Cardiac septum (tissue), 1 donor: ENCODE data around the gene PLXND1. TPM values are rescaled to one million over a fixed set of nuclear protein-coding genes. Genes with fewer than 3 reads are reported as not detected.

Source experiments
- DNase-seq: peaks from one replicate; pipeline ENCODE4 v3.0.0-alpha.2; 2020; ENCODE audit warnings: low spot score
- intact Hi-C: fragments of 100-400 bp; cut with DNase I; formaldehyde crosslinking; loops from one replicate; pipeline ENCODE4 v1.14.0; 2022
- total RNA-seq: library from RNA; stranded (reverse); fragmentation: NEBNext Ultra II Directional; extraction: Animal tissue kit (Norgen Biotek cat#: 25700); gene quantifications from one replicate; pipeline ENCODE4 v1.2.1, GENCODE V29; 2021
- donor health status: DM: no; HTN: no; CAD: no.

The PLXND1 gene
- total RNA-seq, 1 donor from 2014 or later: 54.8 TPM

DNA sequence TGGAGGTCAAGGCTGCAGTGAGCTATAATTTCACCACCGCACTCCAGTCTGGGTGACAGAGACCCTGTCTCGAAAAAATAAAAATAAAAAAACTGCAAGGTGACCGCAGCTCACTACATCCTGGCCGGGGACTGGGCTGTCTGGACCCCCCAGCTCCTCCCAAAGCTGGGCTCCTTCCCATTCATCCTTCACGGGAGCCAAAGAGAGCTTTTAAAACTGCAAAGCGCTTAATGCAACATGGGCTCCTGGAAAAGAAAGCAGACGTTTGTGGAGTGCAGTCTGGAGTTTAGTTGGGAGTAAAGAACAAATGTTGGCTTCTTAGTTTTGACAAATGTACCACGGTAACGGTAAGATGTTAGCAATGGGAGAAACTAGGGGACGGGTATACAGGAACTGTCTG, 12.1 kb downstream of the PLXND1 start:
- intact Hi-C loops: loop anchor here (2.0 kb wide), 1 partner anchor 34 kb away; no protein-coding TSS in a partner anchor
- no peak for DNase-seq

DNA sequence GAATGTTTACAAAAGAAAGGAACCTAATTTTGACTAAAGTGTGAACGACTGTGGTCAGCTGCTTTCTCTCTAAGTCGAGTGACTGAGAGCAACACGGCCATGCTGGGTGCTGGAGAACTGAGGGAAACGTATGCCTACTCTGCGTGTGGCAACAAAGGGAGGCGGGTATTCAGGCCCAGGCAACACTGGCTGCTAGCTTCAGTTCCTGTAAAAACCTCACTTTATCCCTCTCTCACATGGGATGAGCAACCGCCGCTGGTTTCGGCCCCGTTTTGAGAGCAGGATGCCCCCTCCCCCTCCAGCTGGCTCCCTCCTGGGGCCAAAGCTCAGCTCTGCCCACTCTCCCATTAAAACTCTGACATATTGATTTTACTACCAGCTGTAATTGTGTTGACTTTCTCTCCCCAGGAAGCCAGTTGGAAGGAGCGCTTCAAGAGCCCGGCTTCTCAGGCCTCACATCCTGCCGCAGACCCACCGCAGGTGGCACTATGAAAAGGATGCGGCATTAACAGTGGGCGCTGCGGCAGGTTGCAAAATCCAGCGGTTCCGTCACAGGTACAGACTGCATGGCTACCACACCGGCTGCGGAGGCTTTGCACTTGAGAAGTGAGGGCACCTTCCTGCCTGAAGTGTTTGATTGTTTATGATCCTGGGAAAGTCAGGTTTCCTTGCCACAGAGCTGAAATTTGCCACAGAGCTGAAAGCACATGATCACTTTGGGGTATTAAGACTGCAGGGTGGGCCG, 12.7 kb downstream of the PLXND1 start:
- intact Hi-C loops: loop anchor here (2.0 kb wide), 2 partner anchors 13 to 33 kb away; partner anchors contain the start of gene PLXND1
- DNase-seq: no peak

DNA sequence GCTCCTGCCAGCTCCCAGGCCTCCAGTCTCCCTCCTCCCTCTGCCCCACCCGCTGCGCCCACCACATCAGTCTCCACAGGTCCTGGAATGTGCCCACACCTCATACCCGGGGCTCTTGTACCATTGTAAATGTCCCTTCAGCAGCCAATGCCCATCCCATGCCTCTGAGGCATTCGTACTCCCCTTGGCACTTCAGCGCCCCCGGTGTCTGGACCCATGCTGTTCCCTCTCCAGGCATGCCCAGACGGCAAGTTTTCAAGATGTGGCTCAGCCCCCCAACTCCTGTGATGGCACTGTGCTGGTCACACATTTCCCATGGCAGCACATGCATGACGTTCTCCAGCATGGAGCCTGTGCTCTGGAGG, 13.3 kb downstream of the PLXND1 start:
- no peak for DNase-seq
- intact Hi-C loops: loop anchor here (2.0 kb wide), 1 partner anchor 14 kb away; the partner anchor contains the start of gene PLXND1

DNA sequence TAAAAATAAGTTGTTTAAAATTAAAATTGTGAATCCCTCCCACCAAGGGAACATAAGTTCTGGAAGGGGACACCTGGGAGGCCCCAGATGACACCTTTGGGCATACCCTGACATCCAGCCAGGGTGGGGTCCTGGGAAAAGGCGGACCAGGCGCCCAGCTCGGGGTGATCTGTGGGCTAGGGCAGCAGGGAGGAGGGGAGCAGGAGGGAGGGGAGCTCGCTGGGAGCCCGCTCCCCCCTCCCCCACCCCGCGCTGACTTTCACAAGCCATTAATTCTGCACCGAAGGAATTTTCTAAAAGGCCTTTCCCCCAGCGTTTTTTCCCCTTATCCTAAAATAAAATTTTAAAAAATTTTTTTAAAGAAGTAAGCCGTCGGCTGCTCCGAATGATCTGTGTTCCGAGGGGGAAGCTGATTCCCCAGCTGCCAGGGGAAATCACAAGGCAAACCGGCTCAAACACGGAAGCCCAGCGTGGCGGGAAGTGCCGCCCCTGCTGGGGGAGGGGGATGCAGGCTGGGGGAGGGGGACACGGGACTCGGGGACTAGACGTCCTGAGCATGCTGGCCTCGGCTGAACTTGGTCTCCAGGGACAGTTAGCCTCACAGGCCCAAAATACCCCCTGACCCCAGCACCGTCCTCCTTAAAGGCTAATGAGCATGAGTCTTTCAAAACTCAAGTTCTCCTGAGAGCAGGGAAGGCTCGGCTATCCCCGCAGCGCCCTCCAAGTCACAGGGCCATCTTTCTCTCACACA, 13.9 kb downstream of the PLXND1 start:
- intact Hi-C loops: loop anchor here (2.0 kb wide), 1 partner anchor 14 kb away; the partner anchor contains the start of gene PLXND1
- DNase-seq: peak; percentile 92

DNA sequence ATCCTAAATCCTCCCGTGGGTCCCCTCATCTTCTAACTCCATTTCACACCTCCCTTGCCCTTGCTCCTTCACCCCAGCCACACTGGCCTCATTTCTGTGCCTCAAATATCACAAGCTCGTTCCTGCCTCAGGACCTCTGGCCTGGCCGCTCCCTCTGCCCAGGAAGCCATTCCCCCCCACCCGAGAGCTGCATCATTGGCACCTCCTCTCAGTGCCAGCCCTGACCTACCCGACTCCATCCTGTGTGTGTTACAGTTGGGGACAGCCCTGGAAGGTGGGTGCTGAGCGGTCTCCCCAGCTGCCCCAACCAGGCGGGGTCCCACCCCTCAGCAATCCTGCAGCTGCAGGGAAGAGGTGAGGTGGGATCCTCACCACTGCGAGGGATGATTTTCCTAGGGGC, 14.5 kb downstream of the PLXND1 start:
- intact Hi-C loops: loop anchor here (2.0 kb wide), 1 partner anchor 15 kb away; the partner anchor contains the start of gene PLXND1
- DNase-seq: no peak

DNA sequence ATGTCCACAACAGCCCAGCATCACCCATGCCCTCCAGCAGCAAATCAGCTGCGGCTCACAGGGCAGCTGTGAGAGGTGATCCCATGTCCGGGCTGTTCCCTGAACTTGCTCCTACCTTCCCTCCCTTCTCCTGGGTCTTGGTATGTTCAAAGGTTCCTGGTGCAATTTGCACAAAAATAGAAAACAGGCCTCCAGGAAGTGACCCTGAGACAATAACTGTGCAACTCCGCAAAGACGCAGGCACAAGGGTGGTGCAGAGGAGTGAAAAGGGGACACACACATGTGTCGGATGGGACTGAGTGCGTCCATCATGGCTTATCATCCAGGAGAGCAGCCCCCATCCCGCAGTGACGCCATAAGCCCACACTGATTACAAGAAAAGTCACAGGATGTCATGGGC, 16.3 kb downstream of the PLXND1 start:
- intact Hi-C loops: no loop called here
- no peak for DNase-seq

DNA sequence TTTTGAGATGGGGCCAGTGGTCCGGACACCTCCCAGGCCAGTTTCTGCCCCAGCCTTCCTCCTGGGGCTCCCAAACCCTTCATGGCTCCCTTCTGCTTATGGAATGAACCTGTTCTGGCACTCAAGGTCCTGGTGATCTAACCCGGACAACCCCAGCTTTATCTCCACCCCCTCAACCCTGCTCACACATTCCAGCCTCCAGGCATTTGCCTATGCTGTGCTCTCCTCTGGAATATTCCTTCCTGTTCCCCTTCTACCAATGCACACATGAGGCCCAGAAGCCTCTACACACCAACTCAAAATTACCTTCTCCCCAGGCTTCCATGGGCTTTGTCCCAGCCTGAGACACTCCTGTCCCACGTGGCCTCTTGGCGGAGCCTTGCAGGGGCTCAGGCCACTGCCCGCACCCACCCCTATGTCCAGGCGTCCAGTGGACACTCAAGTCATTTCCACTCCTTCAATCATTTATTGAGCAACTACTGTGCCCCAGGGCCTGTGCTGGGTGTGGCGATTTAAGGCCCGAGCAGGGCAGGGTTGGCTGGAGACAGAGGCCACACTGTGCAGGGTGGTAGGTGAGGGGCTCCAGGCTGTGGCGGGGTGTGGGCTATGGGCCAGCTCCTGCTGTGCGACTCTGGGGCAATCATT, 18.8 kb downstream of the PLXND1 start:
- no peak for DNase-seq
- intact Hi-C loops: no loop called here

DNA sequence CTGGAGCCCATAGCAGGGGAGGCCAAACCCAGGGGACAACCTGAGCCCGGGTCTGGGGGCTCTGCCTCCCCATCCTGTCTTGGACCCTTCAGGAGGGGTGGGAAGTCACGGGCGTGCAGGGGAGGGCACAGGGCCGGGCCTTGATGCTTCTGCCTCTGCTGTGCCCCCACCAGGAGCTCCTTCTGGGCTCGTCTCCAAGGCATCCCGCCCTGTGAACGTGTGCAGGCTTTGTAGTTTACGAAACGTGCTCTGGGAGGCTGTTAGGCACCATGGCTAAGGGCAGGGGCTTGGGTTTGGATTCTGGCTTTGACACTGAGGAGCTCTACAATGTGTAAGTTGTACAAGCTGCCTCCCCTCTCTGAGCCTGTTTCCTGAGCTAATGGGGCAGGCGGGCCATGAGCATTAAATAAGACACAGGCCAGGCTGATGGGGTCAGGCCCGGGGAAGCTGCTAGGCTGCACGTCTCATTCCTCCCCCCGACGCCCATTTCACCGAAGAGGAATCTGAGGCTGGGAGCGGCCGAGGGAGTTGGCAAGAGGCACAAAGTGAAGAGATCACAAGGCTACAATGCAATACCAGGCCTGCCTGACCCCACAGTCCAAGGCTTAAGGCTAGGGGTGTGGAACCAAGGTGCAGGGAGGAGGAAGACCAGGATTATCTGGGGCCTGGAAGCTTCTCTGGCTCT, 19.6 kb downstream of the PLXND1 start:
- intact Hi-C loops: no loop called here
- no peak for DNase-seq

DNA sequence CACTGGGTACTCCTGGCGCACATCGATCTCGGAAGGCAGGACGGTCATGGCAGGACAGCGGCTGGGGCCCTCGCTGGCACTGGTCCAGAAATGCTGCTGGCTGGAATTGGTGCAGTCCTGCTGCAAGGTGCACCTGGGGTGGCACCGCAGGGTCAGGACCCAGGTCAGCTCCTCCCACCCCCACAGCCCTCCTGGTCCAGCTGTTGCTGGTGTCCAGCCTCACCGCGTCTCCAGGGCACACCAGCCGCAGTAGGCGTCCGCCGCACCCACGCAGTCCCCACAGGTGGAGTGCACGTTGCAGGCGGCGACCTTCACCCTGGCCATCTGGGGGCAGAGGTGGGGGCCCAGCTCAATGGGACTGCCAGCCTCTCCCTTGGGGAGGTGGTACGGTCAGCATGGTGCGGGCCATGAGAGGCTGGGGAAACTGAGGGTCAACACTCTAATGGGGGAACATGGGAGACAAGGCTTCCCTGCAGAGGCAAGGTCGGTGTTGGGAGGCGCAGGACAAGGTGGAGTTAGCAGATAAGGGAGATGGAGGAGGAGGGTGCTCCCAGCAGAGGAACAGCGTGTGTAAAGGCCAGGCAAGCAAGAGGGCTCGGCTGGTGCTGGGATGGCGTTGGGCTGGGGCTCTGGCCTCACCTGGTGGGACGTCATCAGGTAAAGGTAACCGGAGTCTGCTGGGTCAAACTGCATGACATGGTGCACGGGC, 20.4 kb downstream of the PLXND1 start:
- intact Hi-C loops: no loop called here
- no peak for DNase-seq

DNA sequence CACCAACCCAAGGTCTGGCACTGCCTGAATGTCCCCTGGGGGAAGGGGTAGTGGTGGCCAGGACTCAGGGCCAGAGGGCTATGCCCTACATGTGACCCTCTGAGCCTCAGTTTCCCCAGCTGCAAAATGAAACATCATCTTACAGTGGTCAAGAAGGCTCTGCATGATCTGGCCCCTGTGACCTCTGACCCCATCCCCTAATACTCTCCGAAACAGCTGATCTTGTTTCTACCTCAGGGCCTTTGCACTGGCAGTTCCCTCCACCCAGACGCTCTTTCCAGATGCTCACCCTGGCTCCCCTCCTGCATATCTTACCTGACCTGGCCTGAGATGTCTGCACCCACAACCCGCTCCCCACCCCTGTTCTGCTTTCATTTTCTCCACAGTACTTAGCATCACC, 21.8 kb downstream of the PLXND1 start:
- no peak for DNase-seq
- intact Hi-C loops: no loop called here

DNA sequence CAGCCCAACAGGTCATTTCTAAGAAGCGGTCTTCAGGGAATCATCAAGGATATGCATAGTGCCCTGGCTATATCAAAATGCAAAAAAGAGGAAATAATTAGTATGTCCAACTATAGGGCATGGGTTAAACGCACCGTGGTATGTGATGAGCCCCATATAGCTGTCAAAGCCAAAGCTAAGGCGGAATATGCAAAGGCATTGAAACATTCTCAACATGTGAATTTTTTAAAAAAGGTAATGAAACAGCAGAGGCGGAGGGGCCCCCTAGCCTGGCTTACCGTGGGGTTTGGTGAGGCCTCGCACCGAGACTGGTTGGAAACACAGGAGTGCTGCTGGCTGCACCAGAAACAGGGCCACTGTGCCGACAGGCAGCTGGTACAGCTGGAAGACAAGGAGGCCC, 23.2 kb downstream of the PLXND1 start:
- intact Hi-C loops: no loop called here
- DNase-seq: no peak

DNA sequence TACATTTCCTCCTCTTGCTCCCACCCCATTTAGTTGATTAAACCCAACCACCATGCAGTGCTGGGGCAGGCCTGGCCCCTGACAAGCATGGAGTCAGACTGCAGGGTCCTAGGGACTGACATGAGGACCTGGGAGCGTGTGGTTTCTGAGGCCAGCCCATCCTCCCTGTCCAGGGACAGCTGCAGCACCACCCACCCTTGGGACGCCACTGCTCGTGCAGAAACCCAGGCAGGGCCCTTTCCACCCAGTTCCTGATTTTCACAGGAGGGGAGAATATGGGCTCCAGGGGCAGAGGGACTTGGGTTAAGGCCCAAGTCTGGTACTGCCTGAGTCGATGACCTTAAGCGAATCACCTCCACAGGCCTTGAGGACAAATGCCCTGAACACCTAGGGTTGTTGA, 23.7 kb downstream of the PLXND1 start:
- no peak for DNase-seq
- intact Hi-C loops: no loop called here

DNA sequence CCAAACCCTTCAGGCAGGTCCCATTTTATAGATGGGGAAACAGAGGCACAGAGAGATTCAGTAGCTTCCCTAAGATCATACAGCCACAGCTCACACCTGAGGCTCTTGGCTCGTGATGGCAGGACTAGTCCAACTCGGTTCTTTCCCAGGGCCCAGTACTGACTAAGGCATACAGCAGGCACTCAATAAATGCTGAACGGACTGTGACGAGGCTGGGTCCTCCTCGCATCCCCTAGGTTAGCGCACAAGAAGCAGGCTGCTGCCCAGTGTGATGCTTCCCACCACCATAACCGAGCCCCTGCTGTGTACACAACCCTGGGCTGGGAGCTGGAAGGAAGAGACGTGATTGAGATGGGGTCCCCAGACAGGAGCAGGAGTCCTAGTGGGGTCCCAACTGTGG, 24.9 kb downstream of the PLXND1 start:
- intact Hi-C loops: no loop called here
- DNase-seq: no peak

DNA sequence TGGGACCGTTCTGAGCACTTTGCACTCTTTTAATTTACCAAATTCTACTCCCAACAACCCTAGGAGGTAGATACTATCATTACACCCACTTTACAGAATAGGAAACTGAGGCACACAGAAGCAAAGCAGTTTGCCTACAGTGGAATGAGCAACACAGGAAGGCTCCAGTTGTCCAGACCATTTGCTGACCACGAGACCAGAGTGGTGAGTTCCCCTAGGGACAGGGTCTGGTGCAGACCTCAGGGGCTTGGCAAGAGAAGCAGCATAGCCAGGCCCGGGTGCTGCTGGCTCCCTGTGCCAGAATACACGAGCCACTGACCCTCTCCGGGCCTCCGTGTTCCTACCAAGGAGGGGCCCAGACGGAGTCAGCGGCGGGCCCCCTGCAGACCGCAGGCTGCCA, 26.5 kb downstream of the PLXND1 start:
- intact Hi-C loops: no loop called here
- DNase-seq: no peak

DNA sequence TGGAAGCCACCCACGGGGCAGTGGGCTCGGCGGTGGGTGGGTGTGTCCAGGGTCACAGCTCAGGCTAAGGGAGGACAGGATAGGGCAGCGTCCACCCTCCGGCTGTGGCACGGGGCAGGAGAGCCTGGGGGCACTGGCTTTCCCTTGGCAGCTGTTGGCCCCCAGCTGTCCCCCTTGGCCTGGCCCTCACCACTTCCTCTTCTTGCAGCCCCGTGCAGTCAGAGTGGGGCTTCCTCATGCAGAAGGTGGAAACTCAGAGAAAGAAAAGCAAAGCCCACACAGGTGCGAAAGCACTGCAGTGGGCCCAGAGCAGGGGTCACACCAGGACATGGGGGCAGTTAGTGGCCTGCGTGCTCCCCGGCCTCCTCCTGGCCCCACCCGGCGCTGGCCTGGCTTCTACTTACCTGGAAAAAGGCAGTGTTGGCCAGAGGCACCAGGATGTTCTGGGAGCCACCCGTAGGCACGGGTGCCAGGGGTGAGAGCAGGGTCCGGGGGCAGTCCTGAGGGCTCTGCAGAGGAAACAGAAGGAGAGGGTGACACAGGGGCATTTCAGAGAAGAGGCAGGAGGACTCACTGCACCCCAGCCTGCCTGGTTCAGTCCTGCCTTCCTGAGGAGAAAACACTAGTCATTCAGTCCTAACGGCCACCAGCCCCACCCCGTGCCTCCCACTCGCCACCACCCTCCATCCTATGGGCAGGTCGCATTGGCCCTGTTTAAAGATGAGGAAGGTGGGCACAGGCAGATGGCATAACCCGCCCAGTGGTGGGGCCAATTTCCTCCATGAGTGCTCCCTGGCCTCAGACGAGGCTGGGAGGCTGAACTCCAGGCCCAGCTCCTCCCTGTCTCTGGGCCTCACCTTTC, 28.3 kb downstream of the PLXND1 start:
- no peak for DNase-seq
- intact Hi-C loops: no loop called here

DNA sequence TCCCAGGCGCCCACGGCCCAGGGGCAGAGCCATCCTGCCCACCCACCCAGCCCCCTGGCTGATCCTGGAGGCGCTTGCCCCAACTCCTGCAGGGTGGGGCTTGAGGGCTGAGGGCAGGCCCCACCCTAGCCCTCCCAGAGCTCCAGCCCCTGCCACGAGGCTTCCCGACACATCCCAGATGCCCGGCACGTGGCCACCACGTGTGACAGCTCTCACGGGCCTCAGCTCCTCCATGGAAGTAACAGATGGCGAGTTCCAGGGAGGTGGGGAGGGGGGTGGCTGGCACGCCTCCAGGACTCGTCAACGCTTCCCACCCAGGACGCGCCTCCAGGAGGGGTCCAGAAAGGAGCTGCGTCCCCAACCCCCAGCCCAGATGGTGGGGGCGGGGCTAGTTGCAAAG, 29.1 kb downstream of the PLXND1 start:
- intact Hi-C loops: no loop called here
- DNase-seq: no peak

DNA sequence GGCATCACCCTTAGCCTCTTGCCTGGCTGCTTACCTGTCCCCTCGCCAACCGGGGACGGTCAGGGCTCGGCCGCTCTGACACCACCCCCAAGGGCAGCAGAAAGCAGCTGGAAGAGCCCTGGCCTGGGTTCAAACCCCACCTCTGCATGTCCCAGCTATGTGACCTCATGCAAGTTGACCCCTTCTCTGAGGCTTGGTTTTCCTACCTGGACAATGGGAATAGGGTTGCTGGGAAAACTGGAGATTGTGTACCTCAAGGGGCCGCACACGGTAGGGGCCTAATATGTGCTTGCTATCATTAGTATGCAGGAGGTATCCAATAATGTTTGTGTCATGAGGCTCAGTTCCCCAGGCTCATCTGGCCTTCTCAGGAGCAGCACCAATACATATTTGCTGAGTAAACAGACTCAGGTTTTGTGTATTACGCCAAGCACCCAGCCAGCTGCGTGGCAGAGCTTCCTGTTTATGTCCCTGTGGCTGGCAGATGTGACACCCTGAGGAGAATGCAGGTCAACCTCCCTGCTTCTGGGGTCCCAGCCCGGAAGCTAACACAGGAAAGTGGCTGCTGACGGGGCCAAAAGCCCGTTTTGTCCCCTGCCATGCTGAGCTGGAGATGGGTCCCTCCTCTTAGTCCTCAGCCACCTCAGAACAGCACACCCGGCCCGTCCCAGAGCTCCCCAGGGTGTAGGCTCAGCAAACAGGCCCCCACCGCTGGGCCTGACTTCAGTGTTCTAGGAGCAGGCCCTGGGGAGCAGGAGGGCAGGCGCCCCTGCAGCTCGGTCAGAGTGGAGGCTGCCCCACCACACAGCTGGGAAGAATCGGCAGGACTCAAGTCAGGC, 29.7 kb downstream of the PLXND1 start:
- no peak for DNase-seq
- intact Hi-C loops: no loop called here

DNA sequence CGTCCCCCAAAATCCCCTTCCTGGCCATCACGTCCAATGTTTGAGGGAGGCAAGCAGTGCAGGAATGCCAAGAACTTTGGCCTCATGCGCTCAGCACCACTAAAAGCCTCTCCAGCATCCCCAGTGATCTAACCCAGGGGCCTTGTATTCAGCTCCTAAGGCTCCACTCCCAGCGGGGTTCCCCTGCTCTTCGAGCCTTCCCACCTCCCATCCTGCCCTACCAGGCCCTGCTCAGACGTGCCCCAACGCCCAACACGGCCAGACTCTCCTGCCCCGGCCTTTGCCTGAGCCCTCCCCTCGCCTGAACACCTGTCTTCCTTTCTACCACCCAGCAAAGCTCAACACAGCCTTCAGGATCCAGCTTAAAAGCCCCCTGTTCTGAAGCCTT, 30.5 kb downstream of the PLXND1 start:
- no peak for DNase-seq
- intact Hi-C loops: no loop called here
